GM21447 (cell line): ENCODE data around the gene ARID3C.
"Not testable (repeated sequence)": the region's sequence is repeated elsewhere in the genome, so short reads cannot be mapped to it uniquely, and the experiment has no call there.

Experiments
- ATAC-seq: cut with Tn5 transposase; IDR thresholded peaks from one replicate; pipeline ENCODE4 v1.9.1; 2021; ENCODE audit not compliant: unreplicated experiment

ARID3C gene

DNA sequence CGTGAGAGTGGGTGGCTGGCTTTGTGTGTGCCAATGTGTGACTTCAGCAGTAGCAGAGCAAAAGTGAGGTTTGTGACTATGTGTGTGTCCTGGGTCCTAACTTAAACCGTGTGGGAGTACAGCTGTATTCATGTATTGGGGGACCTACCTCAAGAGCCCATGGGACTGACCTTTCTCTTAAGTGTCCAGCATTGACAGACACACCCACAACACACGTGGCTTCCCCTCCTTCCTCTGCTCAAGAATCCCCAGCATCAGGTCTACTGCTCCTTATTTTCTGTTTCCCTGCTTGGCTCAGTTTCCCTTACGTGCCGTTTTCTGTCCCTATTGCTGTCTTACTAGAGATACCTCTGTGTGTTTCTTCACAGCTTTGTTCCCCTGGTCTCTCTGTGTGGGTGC lies 23.7 kb upstream of the ARID3C start:
- no peak for ATAC-seq

- ATAC-seq, result no peak
These were observed 23.2 kb upstream of the ARID3C start, which contains the start of gene IL11RA for GRCh38 chr9:34651876-34652601. TSS of gene IL11RA (plus strand) at chr9:34652185. CDS start at chr9:34655218, 3,033 bp downstream.

DNA sequence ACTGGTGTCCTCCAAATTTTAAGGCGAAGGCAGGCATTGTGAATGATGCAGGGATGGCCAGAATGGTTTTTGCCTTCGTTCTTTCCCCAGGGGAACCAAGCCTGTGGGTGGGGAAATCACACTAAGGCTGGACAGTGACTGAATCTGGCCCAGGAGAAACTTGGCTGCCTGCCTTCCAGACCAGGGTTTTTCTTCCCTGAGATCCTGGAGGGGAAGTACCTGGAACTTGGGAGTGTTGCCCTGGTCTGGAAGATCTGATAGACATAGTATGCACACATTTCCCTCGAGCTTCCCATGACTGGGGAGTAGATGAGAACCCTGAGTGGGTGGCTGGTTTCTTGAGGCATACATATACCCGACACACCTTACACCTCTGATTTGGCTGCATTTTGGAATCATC lies 22.5 kb upstream of the ARID3C start:
- ATAC-seq, result no peak

DNA sequence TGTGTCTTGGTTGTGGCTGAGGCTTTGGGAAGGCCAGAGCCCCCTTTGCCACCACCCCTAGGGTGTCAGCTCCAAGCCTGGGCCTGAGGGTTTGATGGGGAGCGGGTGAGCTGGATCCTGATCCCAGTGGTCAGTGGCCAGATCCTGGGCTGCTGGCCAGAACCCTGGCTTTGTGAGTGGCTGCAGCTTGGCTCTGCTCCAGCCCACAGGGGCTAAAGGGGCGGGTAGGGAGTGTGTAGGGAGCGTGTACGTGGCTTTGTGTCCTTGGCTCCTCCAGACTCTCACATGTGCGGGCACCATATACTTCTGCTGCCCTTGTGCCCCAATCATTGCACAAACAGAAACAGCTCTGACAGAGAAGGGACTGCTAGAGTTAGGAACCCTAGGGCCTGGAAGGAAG lies 21.9 kb upstream of the ARID3C start:
- ATAC-seq, result no peak

DNA sequence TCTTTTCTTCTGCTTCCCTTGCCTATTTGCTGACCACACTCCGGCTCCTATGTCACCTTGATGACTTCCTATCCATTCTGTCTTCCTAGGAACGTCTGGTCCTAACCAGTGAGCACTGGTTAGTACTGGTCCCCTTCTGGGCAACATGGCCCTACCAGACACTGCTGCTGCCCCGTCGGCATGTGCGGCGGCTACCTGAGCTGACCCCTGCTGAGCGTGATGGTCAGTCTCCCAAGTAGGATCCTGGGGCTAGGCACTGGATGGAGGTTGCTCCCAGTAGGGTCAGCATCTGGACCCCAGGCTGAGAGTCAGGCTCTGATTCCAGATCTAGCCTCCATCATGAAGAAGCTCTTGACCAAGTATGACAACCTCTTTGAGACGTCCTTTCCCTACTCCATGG lies 19.8 kb upstream of the ARID3C start:
- no peak for ATAC-seq

DNA sequence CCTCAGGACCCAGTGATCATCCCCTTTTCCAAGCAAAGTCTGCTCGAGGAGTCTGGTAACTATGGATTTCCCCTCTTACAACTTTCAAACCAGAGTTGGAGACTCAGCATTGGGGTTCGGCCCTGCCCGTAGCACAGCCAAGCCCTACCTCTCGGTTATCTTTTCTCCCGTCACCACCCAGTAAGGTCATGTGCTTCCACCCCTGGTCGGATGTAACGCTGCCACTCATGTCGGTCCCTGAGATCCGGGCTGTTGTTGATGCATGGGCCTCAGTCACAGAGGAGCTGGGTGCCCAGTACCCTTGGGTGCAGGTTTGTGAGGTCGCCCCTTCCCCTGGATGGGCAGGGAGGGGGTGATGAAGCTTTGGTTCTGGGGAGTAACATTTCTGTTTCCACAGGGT lies 18.8 kb upstream of the ARID3C start:
- ATAC-seq, result no peak

GRCh38 chr9:34647084-34647403 lies 18.2 kb upstream of the ARID3C start:
- ATAC-seq, result no peak

GRCh38 chr9:34646211-34647083 lies 17.6 kb upstream of the ARID3C start, which contains the start of gene GALT:
TSS of gene GALT (plus strand) at chr9:34646675. CDS start at chr9:34646705, 30 bp downstream.
- peak; percentile 81 for ATAC-seq

DNA sequence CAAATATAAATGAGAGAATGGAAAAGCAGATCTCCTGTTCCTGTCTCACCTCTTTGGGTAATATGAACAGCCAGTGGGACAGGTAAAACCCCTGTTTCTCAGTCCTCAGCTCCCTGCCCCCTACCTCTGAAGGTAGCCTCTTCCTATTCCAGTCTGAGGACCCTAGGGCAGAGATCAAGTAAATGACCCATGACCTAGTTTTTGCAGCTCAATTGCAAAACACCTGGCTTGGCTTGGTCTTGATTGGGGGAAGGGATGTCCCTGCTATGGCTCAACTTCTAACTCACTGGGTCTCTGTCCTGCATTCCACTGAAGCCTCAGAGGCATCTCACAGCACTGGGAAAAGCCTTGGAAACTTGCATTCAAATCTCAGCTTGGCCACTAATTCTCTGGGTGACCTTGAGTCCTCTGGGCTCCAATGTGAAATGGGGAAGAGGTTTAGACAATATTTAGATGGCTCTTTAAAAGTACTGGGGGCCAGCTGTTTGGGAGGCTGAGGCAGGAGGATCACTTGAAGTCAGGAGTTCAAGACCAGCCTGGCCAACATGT lies 16.0 kb upstream of the ARID3C start:
- no peak for ATAC-seq

DNA sequence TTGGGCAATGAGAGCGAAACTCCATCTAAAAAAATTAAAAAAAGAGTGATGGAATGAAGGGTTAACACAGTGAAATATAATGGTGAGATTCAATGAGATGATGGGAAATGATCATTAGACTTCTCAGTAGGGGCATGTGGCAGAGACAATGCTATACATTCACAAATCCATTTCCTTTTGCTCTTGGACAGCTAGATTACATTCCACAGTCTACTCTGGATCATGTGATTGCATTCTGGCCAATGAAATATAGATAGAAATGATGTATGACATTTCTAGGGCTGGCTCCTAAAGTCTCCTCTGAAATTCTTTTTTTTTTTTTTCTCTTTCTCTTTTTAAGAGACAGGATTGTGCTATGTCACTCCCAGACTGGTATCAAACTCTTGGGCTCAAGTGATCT lies 13.8 kb upstream of the ARID3C start:
- no peak for ATAC-seq

GRCh38 chr9:34639322-34639721 lies 10.5 kb upstream of the ARID3C start:
- ATAC-seq, result not testable (repeated sequence)

DNA sequence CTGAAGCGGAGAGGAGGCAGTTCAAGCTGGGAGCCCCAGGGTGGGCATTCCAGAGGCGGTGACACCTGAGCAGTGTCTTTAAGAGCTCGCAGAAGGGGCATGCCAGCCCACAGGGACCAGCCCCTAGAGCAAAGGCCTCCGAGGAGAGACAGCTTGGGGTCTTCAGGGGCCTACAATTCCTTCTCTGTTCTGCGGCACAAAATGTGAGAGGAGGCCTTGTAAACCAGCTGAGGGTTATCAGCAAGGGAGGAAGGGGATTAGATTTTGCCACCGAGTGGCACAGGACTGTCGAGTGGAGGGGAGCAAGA lies 9.2 kb upstream of the ARID3C start:
- peak; percentile 2 for ATAC-seq

GRCh38 chr9:34637356-34638137 lies 8.7 kb upstream of the ARID3C start, which contains the start of gene SIGMAR1:
TSS of gene SIGMAR1 (minus strand) at chr9:34637787. CDS start at chr9:34637697, 90 bp downstream.
- ATAC-seq, result peak; percentile 85

DNA sequence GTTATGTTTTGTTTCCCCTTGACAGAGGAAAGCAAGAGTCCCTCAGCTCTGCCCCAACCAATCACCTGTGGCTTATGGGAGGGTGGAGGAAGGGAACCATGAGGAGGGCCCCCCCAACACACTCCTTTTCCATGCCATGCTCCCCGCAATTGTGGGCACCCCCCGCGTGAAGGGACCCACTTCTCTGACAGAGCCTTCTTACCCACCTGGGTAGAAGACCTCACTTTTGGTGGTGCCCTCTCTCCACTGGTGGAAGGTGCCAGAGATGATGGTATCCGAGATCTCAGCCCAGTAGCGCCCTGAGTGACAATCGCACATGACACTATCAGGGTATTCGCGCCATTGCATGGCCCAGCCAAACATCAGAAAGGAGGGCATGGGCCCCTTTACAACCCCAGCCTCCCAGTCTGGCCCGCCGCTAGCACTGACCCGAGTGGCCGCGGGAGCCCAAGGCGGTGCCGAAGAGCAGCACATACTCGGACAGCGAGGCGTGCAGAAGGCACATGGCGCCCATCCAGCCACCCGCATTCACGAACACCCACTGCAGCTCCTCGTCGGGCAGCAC lies 8.0 kb upstream of the ARID3C start:
- no peak for ATAC-seq

DNA sequence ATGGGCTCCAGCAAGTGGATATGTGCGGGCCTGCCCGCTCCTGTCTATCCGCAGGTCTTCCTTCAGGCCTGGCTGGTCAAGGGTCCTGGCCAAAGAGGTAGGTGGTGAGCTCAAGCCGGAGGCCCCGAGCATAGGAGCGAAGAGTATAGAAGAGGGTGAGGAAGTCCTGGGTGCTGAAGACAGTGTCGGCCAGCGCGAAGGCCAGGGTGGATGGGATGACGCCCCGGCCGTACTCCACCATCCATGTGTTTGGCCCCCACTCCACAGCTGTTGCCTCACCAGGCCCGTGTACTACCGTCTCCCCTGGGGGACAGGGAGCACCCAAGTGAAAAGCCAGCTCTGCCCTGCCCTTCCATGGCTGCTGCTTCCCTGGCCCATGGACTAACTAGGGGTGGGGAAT lies 6.7 kb upstream of the ARID3C start:
- ATAC-seq, result no peak

- ATAC-seq, result no peak
These were observed 5.8 kb upstream of the ARID3C start for GRCh38 chr9:34634551-34635248.

DNA sequence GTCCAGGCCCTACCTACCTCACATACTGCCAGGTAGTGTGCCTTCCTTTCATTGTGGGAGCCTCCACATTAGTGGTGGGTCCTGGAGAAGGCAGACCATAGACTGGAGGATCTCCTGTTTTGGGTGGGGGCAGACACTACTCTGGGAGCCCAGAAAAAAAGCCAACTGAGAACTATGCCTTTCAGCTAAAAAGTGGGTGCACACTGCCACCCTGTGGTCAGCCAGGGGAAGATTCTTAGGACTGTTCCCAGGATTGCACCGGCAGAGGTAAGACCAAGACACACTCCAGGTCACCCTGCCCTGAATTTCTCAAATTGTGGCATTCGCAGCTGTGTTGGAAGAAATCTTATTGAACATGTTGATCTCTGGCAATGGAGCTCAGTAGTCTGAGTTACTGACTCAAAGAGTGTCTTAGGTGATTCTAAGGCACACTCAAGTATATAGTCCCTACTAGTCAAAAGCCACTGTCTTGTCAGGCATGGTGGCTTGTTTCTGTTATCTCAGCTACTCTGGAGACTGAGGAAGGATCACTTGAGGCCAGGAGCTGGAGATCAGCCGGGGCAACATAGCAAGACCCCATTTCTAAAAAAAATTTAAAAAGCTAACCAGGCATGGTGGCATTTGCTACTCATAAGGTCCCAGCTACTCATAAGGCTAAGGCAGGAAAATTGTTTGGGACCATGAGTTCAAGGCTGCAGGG lies 5.1 kb upstream of the ARID3C start:
- ATAC-seq, result no peak

DNA sequence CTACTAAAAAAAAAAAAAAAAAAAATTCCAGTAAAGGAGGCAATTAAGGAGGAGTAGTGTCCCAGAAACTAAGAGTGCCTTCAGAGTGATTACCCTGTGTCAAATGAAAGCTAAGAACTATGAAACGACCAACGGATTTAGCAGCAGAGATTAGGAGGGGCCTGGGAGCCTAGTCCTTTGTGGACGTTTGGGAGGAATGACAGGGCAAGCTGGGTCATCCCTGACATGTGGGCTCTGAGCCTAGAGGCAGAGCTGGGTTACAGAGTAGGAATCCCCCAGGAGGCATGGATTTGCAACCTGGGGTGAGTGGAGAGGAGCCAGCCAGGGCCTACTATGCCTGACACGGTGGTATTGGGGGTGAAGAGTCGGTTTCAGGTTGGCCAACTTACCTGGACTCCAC lies 4.3 kb upstream of the ARID3C start:
- ATAC-seq, result no peak

- ATAC-seq, result no peak
These were observed 1.7 kb upstream of the ARID3C start for GRCh38 chr9:34630402-34631154.
